Measurements from ENCODE around the gene SOCS2. TPM values are rescaled to one million over a fixed set of nuclear protein-coding genes. Genes with fewer than 3 reads are reported as not detected.

SOCS2 gene
- total RNA-seq, result 100 to 1,000 TPM in 2 of 4 donors, 10 to 100 TPM in 2; 45.5 to 213 (median 79.4) TPM

GRCh38 chr12:93571925-93572711, at the start of gene SOCS2:
Gene SOCS2 (plus strand): TSS chr12:93572675. CDS start chr12:93572898, 223 bp downstream.
- Histone ChIP-seq H3K27me3 (no peaks in the 10 kb centered on the region), H3K9me3 (no peaks in the 10 kb centered on the region), H3K4me1 (peaks cover 0 to 39% (median 23%) of the 10 kb centered on the region in 4 donors), H3K36me3 (peaks cover 0 to 8% (median 4%) of the 10 kb centered on the region in 4 donors), H3K4me3 (peak within 1 kb of the TSS; percentile 58 to 92 (median 85)), H3K27ac (peak within 1 kb of the TSS; percentile 93 to 98 (median 97))
- in situ Hi-C loops (cut with MboI; ENCODE audit: low pct_ligation_motif_present in 1 of 4, low pct_unique_long_range_greater_than_20kb in 1 of 4, low sequenced_read_pairs in 3 of 4), result loop anchor here in 3 of 4 donors (10.0 to 25.0 kb wide), 4 partner anchors 103 to 415 kb away; partner anchors contain the start of gene CRADD (in 1 of the 3)
- intact Hi-C loops (cut with DNase I; ENCODE audit: low total_unique reads), result loop anchor here (5.0 to 10.0 kb wide), 4 partner anchors 103 to 503 kb away; partner anchors contain the start of gene CRADD
- whole genome bisulfite sequencing, 2 donors (ENCODE audit: low coverage in 1 of 2), result 0% methylated on average over 2 to 26 of the region's 59 CpGs
- TF ChIP-seq EP300 (IDR thresholded peaks at IDR 0.05; ENCODE audit: low read depth) (no peak), POLR2A (IDR thresholded peaks at IDR 0.05) (no peak), CTCF (IDR thresholded peaks at IDR 0.05) (no peak), POLR2AphosphoS5 (IDR thresholded peaks at IDR 0.05) (no peak)
- peak; percentile 58 for DNase-seq

GRCh38 chr12:93524386-93525133, 47.9 kb upstream of the SOCS2 start:
- Histone ChIP-seq H3K9me3 (no peaks in the 10 kb centered on the region), H3K36me3 (no peaks in the 10 kb centered on the region), H3K4me3 (no peak overlapping the region), H3K27me3 (no peaks in the 10 kb centered on the region), H3K27ac (no peak overlapping the region), H3K4me1 (no peaks in the 10 kb centered on the region)
- TF ChIP-seq POLR2AphosphoS5 (IDR thresholded peaks at IDR 0.05) (no peak), EP300 (IDR thresholded peaks at IDR 0.05; ENCODE audit: low read depth) (no peak), CTCF (IDR thresholded peaks at IDR 0.05) (no peak), POLR2A (IDR thresholded peaks at IDR 0.05) (no peak)
- DNase-seq, result no peak
- in situ Hi-C loops (cut with MboI; ENCODE audit: low pct_ligation_motif_present in 1 of 4, low pct_unique_long_range_greater_than_20kb in 1 of 4, low sequenced_read_pairs in 3 of 4) (loop anchor here in 1 of 4 donors (25.0 kb wide), 1 partner anchor 463 kb away; no protein-coding TSS in a partner anchor), intact Hi-C loops (cut with DNase I; ENCODE audit: low total_unique reads) (no loop called here)
- 60 to 68% methylated on average over 6 to 10 of the region's 10 CpGs for WGBS, 2 donors (ENCODE audit: low coverage in 1 of 2)

- no peaks in the 10 kb centered on the region for H3K9me3 ChIP-seq
- in situ Hi-C loops (cut with MboI; ENCODE audit: low pct_ligation_motif_present in 1 of 4, low pct_unique_long_range_greater_than_20kb in 1 of 4, low sequenced_read_pairs in 3 of 4) (loop anchor here in 1 of 4 donors (25.0 kb wide), 1 partner anchor 460 kb away; no protein-coding TSS in a partner anchor), intact Hi-C loops (cut with DNase I; ENCODE audit: low total_unique reads) (no loop called here)
- WGBS, 2 donors (ENCODE audit: low coverage in 1 of 2), result 68 to 77% methylated on average over 4 of the region's 4 CpGs
- no peaks in the 10 kb centered on the region for H3K4me1 ChIP-seq
- no peaks in the 10 kb centered on the region for H3K27me3 ChIP-seq
- H3K36me3 ChIP-seq, result no peaks in the 10 kb centered on the region
- H3K4me3 ChIP-seq, result no peak overlapping the region
- no peak for DNase-seq
- TF ChIP-seq POLR2A (IDR thresholded peaks at IDR 0.05) (no peak), CTCF (IDR thresholded peaks at IDR 0.05) (no peak), POLR2AphosphoS5 (IDR thresholded peaks at IDR 0.05) (no peak), EP300 (IDR thresholded peaks at IDR 0.05; ENCODE audit: low read depth) (no peak)
- no peak overlapping the region for H3K27ac ChIP-seq
Observed at GRCh38 chr12:93526786-93527428, 45.6 kb upstream of the SOCS2 start.
